Gastrocnemius medialis (tissue), 4 donors: Measurements from ENCODE around the gene FEV.

ENCODE experiments used
- POLR2A ChIP-seq, 2 donors: fragments of 450-650 bp; IDR thresholded peaks; one replicate each; pipeline ENCODE4 v1.6.1; 2017; ENCODE audit warnings: antibody characterized with exemption in 2 of 2, mild to moderate bottlenecking in 2 of 2, moderate library complexity in 2 of 2
- TF ChIP-seq, protein P1 (sequence below), 5 experiments: fragments of 450-650 bp in 3 of 5; fragments of 200-600 bp in 2 of 5; sonication (generic) in 2 of 5; IDR thresholded peaks in 4 of 5; conservative IDR thresholded peaks in 1 of 5; 1 replicate in 4 of 5; 2 replicates in 1 of 5; pipeline ENCODE4 v1.5.1; 2016 to 2019; ENCODE audit warnings: antibody characterized with exemption in 5 of 5, mild to moderate bottlenecking in 3 of 5, moderate library complexity in 3 of 5

DNA sequence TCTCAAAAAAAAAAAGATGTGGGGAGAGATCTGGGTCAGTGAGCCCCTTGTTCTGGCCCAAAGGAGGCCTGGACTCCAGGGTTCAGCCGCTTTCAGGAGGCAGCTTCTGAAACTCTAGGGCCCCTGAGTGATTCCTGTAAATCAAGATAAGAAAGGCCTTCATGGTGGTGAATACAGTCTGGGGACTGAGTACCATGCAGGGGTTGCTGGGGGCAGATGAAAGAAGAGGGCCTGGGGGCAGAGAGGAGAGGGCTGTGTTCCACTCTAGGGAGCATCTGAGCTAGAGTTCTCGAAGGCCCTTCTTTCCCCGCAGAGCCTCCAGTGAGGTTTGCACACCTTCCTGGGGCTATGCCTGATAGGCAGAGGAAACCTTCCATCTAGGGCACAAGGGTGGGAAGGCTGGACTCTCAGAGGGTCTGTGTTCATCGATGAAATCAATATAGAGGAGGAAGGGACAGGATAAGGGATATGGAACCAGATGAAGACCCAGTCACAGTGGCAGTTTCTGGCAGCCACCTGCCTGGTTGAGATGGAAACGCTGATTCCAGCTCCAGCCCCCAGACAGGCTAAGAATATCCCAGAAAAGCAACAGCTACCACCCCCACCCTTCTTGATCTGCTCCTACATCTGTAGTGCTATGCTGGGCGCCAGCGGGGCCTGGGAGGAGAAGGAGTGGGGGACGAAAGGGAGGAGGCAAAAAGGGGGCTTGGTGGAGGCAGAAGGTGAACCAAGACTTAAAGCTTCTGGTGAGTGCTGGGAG, 30.3 kb downstream of the FEV start:
- TF ChIP-seq, protein P1, sequence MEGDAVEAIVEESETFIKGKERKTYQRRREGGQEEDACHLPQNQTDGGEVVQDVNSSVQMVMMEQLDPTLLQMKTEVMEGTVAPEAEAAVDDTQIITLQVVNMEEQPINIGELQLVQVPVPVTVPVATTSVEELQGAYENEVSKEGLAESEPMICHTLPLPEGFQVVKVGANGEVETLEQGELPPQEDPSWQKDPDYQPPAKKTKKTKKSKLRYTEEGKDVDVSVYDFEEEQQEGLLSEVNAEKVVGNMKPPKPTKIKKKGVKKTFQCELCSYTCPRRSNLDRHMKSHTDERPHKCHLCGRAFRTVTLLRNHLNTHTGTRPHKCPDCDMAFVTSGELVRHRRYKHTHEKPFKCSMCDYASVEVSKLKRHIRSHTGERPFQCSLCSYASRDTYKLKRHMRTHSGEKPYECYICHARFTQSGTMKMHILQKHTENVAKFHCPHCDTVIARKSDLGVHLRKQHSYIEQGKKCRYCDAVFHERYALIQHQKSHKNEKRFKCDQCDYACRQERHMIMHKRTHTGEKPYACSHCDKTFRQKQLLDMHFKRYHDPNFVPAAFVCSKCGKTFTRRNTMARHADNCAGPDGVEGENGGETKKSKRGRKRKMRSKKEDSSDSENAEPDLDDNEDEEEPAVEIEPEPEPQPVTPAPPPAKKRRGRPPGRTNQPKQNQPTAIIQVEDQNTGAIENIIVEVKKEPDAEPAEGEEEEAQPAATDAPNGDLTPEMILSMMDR (IDR thresholded peaks at IDR 0.05 in 4 of 5, conservative IDR thresholded peaks at IDR 0.05 in 1 of 5): no peak
- no peak for TF ChIP-seq POLR2A (IDR thresholded peaks at IDR 0.05)
